GM19238 (cell line): ENCODE measurements around the gene TRAF3IP1.
A peak's percentile ranks its signal among the peaks of the same experiment; 100 is the strongest.
"Not testable (repeated sequence)": the region's sequence is repeated elsewhere in the genome, so short reads cannot be mapped to it uniquely, and the experiment has no call there.

ENCODE experiments used
- DNase-seq: peaks from one replicate; pipeline ENCODE4 v3.0.0; 2011; ENCODE audit warnings: low spot score; ENCODE audit not compliant: insufficient read length

The TRAF3IP1 gene

DNA sequence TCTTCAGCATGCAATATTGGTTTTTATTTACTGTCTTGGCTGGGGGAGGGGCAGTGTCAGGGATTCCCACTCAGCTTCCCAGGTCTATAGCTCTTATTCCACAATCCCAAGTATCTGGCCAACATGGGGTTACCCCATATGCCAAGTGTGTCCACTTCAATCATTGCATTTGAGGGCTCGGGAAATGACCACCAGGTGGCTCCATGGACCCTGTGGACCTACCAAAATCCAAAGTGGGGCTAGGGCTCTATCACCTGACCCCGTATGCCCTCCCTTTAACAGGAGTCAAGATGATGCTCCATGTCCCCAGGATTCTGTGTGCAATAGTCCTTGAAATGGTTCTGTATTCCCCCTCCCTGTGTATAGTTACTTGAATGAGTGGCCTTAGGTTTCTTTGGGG is 12.1 kb upstream of the TRAF3IP1 start:
- DNase-seq, result no peak

DNA sequence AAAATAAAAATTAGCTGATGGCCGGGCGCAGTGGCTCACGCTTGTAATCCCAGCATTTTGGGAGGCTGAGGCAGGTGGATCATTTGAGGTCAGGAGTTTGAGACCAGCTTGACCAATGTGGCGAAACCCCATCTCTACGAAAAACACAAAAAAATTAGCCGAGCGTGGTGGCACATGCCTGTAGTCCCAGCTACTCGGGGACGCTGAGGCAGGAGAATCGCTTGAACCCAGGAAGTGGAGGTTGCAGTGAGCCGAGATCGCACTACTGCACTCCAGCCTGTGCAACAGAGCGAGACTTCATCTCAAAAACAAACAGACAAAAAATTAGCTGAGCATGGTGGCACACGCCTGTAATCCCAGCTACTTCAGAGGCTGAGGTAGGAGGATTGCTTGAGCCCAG is 9.6 kb upstream of the TRAF3IP1 start:
- DNase-seq, result not testable (repeated sequence)

DNA sequence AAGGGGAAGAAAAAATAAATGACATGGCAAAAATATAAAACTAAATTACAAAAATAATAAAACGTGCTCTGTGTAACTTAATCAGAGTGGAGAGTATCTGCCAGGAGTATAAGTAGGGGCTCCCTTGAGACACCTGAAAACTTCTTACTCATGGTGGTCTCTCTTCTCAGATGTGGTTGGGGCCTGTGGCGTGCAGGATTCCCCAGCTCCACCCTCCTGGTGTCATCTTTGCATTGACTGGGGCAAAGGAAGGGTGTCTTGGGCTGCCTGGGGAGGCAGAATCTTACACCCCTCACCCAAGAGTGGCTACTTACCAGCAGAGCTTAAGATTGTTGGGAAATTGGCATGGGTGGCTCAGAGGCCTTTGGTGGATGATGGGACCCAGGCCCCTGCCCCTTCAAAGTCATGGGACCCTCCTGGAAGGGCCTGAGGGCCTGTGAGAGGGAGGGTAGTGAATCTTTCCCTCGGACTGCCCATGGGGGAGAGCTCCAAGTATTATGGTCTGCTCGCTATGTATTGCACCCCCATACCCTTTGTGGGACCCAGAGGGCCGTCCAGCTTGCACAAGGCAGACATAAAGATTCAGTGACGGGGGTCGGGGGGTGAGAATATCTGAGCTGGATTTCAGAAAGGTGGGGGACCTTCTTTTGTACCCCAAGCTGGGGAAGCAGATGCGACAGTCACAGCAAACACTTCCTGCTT is 6.9 kb upstream of the TRAF3IP1 start:
- no peak for DNase-seq

DNA sequence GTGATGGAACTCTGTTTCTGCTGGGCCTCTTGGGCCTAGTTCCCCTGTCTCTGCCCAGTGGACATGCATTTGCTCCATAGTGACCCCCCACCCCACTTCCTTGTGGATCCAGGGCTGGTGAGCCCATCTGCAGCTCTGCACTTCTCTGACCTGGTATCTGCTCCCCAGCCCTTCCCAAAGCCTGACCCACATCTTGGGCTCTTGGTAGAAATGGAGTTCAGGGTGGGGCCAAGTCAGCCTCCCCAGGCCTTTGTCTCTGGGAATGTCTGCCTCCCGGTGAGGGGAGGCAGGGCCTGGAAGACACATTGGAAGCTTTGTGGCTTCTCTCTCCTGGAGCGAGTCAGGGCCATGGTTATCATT is 6.3 kb upstream of the TRAF3IP1 start:
- DNase-seq, result no peak

DNA sequence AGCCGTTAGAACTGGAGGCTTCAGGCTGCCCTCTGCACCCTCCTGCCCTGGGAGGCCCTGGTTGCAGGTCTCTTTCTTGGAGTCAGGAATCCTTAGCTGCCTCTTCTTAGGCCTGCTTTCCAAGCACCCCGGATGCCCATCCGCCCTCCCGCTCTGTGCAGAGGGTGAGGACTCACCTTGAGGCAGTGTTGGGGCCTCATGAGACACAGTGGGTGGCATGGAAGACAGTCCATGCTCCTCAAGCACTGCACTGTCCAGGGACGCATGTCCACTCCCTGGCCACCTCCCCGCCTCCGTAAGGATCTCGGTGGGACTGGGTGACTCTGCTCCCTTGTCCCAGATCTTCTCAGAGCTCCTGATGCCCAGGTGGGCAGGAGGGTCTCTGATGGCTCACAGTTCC is 5.7 kb upstream of the TRAF3IP1 start:
- no peak for DNase-seq

DNA sequence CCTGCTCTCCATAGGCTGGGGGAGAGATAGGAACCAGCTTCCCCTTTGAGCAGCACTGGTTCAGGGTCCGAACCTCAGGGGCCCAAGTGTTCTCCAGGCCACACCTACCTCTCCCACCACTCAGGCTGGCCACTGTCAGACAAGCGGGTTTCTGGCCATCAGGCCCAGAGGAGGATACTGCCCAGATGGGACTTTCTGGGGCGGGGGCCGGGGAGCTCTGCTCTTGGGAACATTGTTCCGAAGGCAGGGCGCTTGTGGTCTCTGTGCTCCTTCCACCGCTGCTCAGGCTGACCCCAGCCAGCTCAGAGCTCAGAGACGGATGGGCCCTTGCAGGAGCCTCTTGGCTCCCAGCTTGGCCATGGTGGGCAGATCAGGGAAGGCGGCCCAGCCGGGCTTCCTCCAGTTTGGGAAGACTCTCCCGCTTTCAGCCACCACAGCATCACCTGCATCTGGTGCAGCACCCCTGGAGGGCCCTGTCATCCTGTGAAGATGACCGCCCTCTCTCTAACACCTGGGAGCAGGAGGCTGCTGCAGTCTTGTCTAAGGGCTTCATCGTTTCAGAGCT is 5.2 kb upstream of the TRAF3IP1 start:
- no peak for DNase-seq

DNA sequence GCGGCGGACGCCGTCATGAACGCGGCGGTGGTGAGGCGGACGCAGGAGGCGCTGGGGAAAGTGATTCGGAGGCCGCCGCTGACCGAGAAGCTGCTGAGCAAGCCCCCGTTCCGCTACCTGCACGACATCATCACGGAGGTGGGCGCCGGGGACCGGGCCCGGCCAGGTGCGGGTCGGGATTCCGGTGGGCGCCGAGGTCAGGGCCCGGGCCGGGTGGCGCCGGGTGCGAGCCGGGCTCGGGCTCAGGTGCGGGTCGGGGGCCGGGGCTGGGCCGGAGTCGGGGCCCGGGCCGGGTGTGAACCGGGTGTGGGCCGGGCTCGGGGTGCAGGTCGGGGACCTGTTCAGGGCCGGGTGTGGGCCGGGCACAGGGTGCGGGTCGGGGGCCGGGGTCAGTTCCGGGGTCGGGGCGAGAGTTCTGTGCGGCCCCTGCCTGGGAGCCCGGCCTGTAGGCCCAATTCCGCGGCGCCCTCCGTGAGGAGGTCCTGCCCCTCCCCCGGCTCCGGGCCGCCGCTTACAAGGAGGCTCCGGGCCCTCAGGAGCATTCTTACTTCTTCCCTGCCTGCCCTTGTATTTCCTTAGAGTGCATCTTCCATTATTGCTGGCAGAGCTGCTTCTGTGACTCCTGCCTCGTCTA is 447 bp downstream of the TRAF3IP1 start:
- peak; percentile 43 for DNase-seq

DNA sequence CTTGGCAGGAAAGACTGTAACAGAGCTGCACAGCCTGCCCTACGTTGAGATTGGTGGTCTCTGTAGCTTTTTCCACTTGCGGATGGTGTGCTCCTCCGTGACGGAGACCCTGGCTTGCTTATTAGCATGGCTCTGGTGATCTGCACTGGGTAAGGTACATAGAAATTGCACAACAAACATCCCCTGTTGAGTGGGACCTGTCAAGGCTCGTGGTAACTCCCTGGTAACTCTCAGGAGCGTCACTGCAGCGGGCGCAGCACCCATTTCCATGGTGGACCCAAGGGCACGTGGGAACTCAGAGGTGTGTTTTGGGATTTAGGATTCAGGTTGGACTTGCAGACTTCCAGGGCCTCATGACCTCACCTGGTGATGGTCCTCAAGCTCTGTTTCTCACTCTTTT is 1.1 kb downstream of the TRAF3IP1 start:
- no peak for DNase-seq

DNA sequence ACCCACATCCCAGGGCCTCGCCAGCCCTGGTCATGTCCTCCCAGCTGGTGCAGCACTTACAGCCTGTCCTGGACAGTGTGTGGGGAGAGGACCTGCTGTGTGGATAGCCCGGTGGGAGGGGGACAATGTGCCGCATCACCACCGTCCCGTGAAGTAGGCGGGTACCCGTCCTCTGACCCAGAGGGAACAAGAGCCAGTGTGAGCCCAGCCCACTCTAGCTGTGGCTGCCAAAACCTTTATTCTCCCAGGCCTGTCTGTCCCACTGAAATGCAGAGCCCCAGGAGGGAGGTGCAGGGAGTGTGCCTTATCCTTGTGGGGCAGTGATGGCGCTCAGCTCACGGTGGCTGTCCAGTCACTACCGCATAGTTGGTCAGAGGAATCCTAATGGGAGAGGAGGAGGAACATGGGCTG is 1.7 kb downstream of the TRAF3IP1 start:
- DNase-seq, result no peak

DNA sequence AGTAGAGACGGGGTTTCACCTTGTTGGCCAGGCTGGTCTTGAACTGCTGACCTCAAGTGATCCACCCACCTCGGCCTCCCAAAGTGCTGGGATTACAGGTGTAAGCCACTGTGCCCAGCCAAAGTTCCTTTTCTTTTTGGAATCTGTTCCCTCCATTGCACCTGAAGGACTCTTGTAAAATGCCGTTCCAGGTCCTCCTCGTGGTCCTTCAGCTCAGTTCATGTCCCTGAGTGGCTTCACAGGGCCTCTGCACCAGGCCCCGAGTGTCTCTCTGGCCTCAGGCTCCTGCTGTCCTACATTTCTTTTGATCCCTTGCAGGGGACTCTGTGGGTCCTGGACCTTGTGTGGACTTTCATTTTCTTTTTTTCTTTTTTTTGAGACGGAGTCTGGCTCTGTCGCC is 3.9 kb downstream of the TRAF3IP1 start:
- DNase-seq, result not testable (repeated sequence)

DNA sequence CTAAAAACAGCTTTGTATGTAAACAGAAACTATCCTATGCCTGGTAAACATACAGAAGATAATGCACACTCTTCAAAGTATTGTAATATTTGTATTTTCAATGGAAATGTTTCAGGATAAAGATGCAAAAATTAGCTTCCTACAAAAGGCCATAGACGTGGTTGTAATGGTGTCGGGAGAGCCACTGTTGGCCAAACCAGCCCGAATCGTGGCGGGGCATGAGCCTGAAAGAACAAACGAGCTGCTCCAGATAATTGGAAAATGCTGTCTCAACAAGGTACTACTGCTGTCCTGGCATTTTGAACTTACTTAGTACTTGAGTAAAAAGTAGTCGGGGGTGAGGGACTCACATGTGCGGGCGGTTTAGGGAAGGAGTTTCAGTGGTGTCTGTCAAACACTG is 5.4 kb downstream of the TRAF3IP1 start:
- no peak for DNase-seq

DNA sequence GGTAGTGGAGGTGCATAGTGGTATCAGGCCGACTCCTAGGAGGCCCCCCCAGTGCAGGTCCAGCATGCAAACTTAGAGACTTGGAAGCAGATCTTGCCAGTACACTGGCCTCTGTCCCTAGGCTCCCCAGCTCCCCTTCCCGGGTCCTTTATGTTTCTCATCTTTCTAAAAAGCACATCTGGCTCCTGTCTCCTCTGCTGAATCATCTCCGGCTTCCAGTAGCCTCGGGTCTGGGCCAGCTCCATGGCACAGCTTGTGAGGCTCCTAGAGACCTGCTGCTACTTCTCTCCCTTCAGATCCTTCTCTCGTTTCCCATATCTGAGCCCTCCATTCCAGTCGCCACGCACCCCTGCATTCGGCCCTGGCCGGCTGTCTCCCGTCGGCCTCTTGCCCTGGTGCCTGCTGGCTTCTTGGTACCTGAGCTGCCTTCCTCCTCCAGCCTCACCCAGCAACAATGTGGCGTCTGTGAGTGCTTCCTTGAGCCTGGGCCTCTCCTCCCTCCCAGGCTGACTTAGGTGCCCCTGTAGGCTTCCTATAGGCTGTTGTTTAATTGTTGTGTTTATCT is 6.6 kb downstream of the TRAF3IP1 start:
- DNase-seq, result no peak

DNA sequence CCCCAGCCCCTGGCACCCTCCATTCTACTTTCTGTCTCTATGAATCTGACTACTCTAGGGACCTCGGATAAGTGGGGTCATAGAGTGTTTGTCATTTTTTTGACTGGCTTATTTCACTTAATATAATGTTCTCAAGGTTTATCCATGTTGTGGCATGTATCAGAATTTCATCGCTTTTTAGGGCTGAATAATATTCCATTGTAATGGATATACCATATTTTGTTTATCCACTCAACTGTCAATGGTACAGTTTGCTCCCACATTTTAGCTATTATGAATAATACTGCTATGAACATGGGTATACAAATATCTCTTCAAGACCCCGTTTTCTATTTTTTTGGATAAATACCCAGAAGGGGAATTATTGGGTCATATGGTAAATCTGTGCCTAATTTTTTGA is 7.4 kb downstream of the TRAF3IP1 start:
- no peak for DNase-seq

DNA sequence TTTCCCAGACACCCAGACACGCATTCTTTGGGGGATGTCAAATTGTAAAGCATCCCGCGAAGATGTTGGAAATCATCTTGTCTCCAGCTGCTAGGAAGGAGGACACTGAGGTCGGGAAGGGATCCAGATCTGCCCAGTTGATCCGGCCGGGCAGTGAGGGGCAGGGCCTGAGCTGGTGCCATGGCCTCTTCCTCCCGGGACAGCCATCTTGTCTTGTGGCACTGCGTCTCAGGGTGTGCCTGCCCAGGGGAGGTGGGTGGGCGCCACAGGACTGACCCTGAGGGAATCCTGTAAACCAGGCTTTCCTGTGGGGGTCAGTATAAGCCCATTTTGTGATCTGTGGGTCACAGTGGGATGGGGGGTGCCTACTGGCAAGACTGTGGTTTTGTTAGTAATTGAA is 10.1 kb downstream of the TRAF3IP1 start:
- DNase-seq, result no peak

DNA sequence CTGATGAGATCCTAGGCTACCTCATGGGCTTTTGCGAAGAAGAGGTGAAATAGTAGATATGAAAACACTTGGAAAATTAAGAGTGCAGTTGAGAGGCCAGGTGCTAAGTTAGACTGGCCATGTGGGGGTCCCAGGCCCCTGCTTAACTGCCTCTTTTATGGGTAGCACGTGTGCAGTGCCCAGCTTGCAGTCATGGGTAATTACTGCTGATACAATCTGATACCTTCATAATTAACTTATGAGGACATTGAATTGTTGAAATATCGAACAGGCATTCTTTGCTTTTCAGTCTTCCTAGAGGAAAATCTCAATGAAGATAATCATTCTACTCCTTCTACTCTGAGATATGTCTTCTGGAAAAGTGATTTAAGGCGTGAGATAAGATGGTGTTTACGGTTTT is 11.6 kb downstream of the TRAF3IP1 start:
- no peak for DNase-seq

DNA sequence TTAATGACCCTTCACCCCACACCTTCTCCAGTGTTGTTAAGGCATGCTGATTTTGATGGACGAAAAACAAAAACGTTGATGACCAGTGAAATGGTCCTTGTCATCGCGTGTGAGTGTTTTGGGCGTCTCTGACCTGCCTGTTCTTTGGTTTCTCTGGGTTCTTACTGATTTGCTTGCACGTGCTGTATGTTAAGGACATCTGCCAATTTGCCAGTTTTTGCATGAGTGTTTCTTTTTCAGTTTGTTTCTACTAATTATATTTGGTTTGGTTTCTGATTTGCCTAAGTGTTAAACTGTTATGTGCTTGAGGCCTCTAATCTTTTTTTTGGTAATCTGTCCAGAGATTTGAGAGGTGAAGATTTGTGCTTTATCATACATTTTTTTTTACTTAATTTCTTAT is 14.6 kb downstream of the TRAF3IP1 start:
- no peak for DNase-seq

DNA sequence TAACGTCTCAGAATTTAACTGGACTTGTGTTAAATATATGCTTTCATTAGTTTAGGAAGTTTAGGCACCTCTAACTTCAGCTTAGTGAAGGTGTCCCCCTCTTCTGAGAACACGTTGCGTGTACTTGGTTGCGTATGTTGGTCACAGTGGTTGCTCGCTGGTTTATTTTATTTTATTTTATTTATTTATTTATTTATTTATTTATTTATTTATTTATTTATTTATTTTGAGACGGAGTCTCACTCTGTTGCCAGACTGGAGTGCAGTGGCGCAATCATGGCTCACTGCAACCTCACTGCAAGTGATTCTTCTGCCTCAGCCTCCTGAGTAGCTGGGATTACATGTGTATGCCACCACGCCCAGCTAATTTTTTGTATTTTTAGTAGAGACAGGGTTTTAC is 15.3 kb downstream of the TRAF3IP1 start:
- DNase-seq, result not testable (repeated sequence)

DNA sequence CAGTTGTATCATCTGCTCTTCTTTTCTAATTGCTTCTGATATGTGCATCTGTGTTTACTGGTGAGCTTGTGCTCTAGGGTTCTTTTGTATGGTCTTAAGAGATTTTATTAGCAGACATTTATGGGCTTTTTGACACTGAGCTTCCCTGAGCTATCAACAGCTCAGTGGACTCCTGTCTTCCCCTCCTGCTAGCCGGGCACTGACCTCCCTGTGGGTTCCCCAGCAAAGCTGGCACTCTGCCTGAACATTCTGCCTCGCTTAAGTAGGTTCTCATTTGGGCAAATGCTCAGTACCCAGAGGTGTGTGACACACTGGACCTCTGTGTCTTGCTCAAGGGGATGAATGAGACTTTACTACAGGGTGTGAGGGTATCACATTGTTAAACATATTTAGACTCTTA is 15.8 kb downstream of the TRAF3IP1 start:
- DNase-seq, result no peak

DNA sequence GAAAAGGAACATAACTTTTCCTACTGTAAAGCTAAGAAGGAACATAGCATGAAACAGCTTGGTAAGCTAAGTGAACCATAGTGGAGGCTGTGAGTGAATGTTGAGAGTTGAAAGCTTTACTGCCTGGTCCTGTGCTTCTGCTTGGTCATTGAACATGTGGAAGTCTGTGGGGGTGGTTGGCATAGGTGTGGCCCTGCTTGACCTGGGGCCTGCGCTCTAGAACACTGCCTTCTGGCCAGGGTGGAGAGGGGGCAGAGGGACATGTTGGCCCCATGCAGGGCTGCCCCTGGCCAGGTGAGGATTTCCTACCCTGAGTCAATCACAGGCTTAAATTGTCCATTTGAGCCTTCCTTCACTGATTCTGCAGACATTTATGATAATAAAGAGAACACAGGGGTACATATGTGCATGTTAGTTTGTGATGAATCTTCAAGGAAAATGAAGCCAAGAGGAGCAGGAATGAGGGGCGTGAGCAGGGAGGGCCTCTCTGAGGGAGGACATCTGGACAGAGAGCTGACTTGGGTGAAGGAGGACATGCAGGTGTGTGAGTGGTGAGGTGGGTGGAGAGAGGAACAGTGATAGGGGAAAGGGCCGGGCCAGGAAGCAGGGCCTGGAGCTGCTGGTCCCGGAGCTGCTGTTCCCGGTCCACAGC is 16.6 kb downstream of the TRAF3IP1 start:
- DNase-seq, result no peak

DNA sequence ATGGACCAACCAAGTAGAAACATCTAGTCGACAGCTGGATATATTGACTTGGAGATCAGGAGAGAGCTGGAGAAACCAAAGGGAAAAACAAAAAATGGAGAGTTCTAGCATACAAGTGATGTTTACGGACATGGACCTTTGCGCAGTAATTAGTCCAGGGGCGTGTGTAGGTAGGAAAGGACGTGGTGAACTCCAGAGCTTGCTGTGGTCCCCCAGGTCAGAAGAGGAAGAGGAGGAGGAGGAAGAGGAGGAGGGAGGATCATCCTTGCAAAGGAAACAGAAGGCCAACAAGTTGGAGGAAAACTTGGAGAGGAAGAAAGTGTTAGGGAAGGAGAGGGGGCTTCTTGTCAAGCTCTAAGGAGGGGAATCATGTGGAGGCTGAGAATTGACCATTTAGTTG is 17.5 kb downstream of the TRAF3IP1 start:
- no peak for DNase-seq

DNA sequence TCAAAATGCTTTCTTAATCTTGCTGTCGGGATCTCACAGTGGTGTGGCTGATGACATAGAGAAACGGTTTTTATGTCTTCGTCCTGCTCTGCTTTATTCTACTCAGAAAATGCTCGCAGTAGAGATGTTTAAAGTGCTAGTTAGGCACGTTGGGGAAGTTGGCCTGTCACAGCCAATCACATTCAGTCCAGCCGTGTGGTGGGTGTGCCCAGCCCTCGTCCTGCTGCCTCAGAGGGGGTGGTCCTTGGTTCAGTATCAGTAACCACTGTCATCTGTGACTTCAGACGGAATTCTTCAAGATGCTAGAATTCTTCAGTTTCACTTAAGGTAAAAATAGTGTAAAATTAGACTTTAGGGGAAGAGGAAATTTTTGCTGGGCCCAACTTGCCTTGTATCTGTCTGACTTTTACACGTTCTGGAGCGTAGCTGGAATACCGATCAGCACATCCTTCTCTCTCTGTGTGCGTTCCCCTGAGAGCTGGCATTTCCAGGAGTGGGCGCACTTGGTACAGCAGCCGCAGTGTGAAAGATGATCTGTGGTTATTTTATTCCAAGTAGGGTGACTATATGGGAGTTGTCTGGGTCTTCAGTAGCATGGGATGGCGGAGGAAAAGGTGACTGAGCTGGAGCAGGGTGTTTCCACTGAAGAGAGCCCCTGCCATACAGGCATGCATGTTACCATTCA is 18.5 kb downstream of the TRAF3IP1 start:
- DNase-seq, result no peak

DNA sequence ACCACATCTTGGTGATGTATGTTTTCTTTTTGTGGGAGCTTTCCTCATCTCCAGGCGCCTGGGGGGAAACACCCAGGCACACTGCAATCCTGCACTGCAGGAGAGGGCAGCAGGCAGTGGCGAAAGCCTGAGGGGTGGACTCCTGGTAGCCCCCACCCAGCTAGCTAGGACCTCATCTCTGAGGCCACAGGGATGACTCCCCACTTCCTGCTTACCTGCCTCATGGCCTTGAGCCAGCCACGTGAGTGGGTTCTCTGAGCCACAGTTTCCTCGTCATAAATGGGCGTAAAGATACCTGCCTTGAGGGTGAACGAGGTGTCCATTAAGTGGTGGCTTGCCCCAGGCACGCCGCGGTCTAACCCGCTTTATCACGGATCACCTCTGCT is 19.1 kb downstream of the TRAF3IP1 start:
- no peak for DNase-seq
